GM23338 (cell line): ENCODE results near the gene ZNF324. TPM values are rescaled to one million over a fixed set of nuclear protein-coding genes. Genes with fewer than 3 reads are reported as not detected.
"Not testable (repeated sequence)": the region's sequence is repeated elsewhere in the genome, so short reads cannot be mapped to it uniquely, and the experiment has no call there.

Experiments used
- ATAC-seq: fragments of 200-7000 bp; cut with Tn5 transposase; 3 replicates; pipeline ENCODE4 v1.9.1; 2020
- DNase-seq: peaks from one replicate; pipeline ENCODE4 v3.0.0-alpha.2; 2015; ENCODE audit warnings: low spot score
- H2AFZ ChIP-seq: fragments of 200-600 bp; sonication (generic); 2 replicates; pipeline ENCODE4 v1.8.0; 2016; ENCODE audit warnings: antibody characterized with exemption, mild to moderate bottlenecking, moderate library complexity
- H3F3A ChIP-seq: fragments of 200-600 bp; sonication (generic); replicated peaks from 2 replicates; pipeline ENCODE4 v1.8.0; 2017; ENCODE audit warnings: antibody characterized with exemption, mixed run types, low read depth
- H3K27ac ChIP-seq: fragments of 200-600 bp; sonication (generic); 2 replicates; pipeline ENCODE4 v1.6.1; 2016; ENCODE audit warnings: low read depth
- H3K27me3 ChIP-seq: fragments of 200-600 bp; sonication (generic); 2 replicates; pipeline ENCODE4 v1.8.0; 2016; ENCODE audit warnings: mild to moderate bottlenecking, mixed run types, moderate library complexity; ENCODE audit not compliant: insufficient read depth
- H3K36me3 ChIP-seq: fragments of 200-600 bp; sonication (generic); 2 replicates; pipeline ENCODE4 v1.8.0; 2016; ENCODE audit warnings: mild to moderate bottlenecking; ENCODE audit not compliant: insufficient read depth
- H3K4me1 ChIP-seq: fragments of 200-600 bp; sonication (generic); 2 replicates; pipeline ENCODE4 v1.8.0; 2016; ENCODE audit warnings: mild to moderate bottlenecking, moderate library complexity; ENCODE audit not compliant: insufficient read depth
- H3K4me2 ChIP-seq: fragments of 200-600 bp; sonication (generic); 2 replicates; pipeline ENCODE4 v1.7.1; 2017; ENCODE audit warnings: mixed run types
- H3K4me3 ChIP-seq: fragments of 200-600 bp; sonication (generic); 2 replicates; pipeline ENCODE4 v1.6.1; 2016; ENCODE audit warnings: mixed run types
- H3K79me2 ChIP-seq: fragments of 200-600 bp; sonication (generic); replicated peaks from 2 replicates; pipeline ENCODE4 v1.8.0; 2017; ENCODE audit warnings: mild to moderate bottlenecking; ENCODE audit not compliant: insufficient read depth
- H3K9me2 ChIP-seq: fragments of 200-600 bp; sonication (generic); 2 replicates; pipeline ENCODE4 v1.8.0; 2017; ENCODE audit not compliant: insufficient read depth
- H4K20me1 ChIP-seq: fragments of 200-600 bp; sonication (generic); replicated peaks from 2 replicates; pipeline ENCODE4 v1.8.0; 2017; ENCODE audit warnings: mild to moderate bottlenecking; ENCODE audit not compliant: insufficient read depth
- H3K27ac Mint-ChIP-seq: 2 replicates; pipeline ENCODE4 v1.8.0; 2020; ENCODE audit warnings: inconsistent platforms, mild to moderate bottlenecking, moderate library complexity, mixed read lengths
- H3K27me3 Mint-ChIP-seq: 3 replicates; pipeline ENCODE4 v1.8.0; 2022; ENCODE audit warnings: low read depth, mild to moderate bottlenecking, moderate library complexity, mixed read lengths, inconsistent platforms; ENCODE audit not compliant: insufficient read depth, poor library complexity
- H3K36me3 Mint-ChIP-seq: 3 replicates; pipeline ENCODE4 v1.8.0; 2021; ENCODE audit warnings: low read depth, mild to moderate bottlenecking, inconsistent platforms, moderate library complexity, mixed read lengths
- H3K4me1 Mint-ChIP-seq: 3 replicates; pipeline ENCODE4 v1.8.0; 2020; ENCODE audit warnings: mild to moderate bottlenecking, inconsistent platforms, mixed read lengths
- H3K4me3 Mint-ChIP-seq: 3 replicates; pipeline ENCODE4 v1.8.0; 2021; ENCODE audit warnings: moderate library complexity, mild to moderate bottlenecking, inconsistent platforms, mixed read lengths
- H3K9me3 Mint-ChIP-seq: 3 replicates; pipeline ENCODE4 v1.8.0; 2020; ENCODE audit warnings: moderate library complexity, mild to moderate bottlenecking, inconsistent platforms, mixed read lengths
- EZH2 ChIP-seq: fragments of 200-600 bp; sonication (generic); IDR thresholded peaks from one replicate; pipeline ENCODE4 v1.8.0; 2017; ENCODE audit warnings: antibody characterized with exemption, mild to moderate bottlenecking, low read depth; ENCODE audit not compliant: unreplicated experiment
- EZH2phosphoT487 ChIP-seq: fragments of 200-600 bp; sonication (generic); IDR thresholded peaks from one replicate; pipeline ENCODE4 v1.8.1; 2018; ENCODE audit warnings: antibody characterized with exemption; ENCODE audit not compliant: unreplicated experiment
- JUNB ChIP-seq: IDR thresholded peaks from one replicate; pipeline ENCODE4 v1.6.1; 2016; ENCODE audit warnings: antibody characterized with exemption; ENCODE audit not compliant: unreplicated experiment
- NANOG ChIP-seq: IDR thresholded peaks from 2 replicates; pipeline ENCODE4 v1.6.1; 2016; ENCODE audit warnings: antibody characterized with exemption, borderline replicate concordance
- STAT1 ChIP-seq: IDR thresholded peaks from one replicate; pipeline ENCODE4 v1.6.1; 2016; ENCODE audit warnings: antibody characterized with exemption; ENCODE audit not compliant: unreplicated experiment
- ZNF114 ChIP-seq: fragments of 250-450 bp; sonication (Bioruptor Pico); IDR thresholded peaks from 2 replicates; pipeline ENCODE4 v1.5.0; 2020; ENCODE audit warnings: mild to moderate bottlenecking, moderate library complexity
- polyA plus RNA-seq: library from polyadenylated mRNA; unstranded; fragments of >200 nt; fragmentation: Nextera tagmentation; extraction: Ambion mirVana; gene quantifications from 2 replicates; pipeline ENCODE4 v1.2.1, GENCODE V29; 2016
- total RNA-seq: library from RNA; depleted of rRNA; stranded (reverse); fragments of >200 nt; shearing (Covaris generic); gene quantifications from 2 replicates; pipeline ENCODE4 v1.2.3, GENCODE V29; 2014
- TF ChIP-seq, protein P1 (sequence below): IDR thresholded peaks from one replicate; pipeline ENCODE4 v1.6.1; 2018; ENCODE audit warnings: antibody characterized with exemption; ENCODE audit not compliant: unreplicated experiment
- TF ChIP-seq, protein P2 (sequence below): fragments of 250-450 bp; sonication (Bioruptor Pico); IDR thresholded peaks from 2 replicates; pipeline ENCODE4 v1.5.0; 2020; ENCODE audit warnings: mild to moderate bottlenecking, moderate library complexity
- TF ChIP-seq, protein P3 (sequence below), 2 experiments: fragments of 200-600 bp in 1 of 2; sonication (generic) in 1 of 2; conservative IDR thresholded peaks; 2 replicates each; pipeline versions ENCODE4 v1.5.1 to v1.6.1; 2016 to 2017; ENCODE audit warnings: antibody characterized with exemption in 2 of 2, low read depth in 2 of 2, mild to moderate bottlenecking in 2 of 2, moderate library complexity in 1 of 2

Gene ZNF324
- total and polyA plus RNA-seq, 2 experiments from 2014 or later = 3.9 to 15.0 TPM

DNA sequence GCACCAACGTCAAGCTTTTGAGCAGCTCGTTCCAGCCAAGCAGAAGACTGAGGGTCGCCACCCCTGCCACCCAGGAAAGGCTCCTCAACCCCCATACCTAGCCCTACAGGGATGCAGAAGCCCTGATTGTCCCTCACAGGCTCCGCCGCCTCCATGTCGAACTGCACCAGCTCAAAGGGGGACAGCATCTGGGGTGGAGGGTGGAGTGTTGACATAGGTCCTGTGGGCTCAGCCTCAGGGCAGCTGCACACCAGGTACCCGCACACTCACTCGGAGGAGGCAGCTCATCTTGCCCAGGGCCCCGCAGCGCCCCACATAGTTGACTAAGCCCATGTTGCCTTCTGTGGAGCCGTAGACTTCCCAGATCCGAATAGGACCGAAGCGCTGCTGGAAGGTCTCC, 33.4 kb downstream of the ZNF324 start (continued):
- TF ChIP-seq NANOG = no peak
- TF ChIP-seq STAT1 = no peak
- TF ChIP-seq EZH2 = no peak
- TF ChIP-seq, protein P1, sequence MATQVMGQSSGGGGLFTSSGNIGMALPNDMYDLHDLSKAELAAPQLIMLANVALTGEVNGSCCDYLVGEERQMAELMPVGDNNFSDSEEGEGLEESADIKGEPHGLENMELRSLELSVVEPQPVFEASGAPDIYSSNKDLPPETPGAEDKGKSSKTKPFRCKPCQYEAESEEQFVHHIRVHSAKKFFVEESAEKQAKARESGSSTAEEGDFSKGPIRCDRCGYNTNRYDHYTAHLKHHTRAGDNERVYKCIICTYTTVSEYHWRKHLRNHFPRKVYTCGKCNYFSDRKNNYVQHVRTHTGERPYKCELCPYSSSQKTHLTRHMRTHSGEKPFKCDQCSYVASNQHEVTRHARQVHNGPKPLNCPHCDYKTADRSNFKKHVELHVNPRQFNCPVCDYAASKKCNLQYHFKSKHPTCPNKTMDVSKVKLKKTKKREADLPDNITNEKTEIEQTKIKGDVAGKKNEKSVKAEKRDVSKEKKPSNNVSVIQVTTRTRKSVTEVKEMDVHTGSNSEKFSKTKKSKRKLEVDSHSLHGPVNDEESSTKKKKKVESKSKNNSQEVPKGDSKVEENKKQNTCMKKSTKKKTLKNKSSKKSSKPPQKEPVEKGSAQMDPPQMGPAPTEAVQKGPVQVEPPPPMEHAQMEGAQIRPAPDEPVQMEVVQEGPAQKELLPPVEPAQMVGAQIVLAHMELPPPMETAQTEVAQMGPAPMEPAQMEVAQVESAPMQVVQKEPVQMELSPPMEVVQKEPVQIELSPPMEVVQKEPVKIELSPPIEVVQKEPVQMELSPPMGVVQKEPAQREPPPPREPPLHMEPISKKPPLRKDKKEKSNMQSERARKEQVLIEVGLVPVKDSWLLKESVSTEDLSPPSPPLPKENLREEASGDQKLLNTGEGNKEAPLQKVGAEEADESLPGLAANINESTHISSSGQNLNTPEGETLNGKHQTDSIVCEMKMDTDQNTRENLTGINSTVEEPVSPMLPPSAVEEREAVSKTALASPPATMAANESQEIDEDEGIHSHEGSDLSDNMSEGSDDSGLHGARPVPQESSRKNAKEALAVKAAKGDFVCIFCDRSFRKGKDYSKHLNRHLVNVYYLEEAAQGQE = no peak

DNA sequence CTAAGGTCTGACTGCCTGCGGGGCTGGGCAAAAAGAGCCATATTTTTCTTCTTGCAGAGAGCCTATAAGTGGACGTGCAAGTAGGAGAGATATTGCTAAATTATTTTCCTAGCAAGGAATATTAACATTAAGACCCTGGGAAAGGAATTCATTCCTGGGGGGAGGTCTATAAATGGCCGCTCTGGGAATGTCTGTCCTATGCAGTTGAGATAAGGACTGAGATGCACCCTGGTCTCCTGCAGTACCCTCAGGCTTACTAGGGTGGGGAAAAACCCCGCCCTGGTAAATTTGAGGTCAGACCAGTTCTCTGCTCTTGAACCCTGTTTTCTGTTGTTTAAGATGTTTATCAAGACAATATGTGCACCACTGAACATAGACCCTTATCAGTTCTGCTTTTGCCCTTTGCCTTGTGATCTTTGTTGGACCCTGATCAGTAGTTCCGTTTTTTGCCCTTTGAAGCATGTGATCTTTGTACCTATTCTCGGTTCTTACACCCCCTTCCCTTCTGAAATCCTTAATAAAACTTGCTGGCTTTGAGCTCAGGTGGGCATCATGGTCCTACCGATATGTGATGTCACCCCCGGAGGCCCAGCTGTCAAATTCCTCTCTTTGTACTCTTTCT, 40.8 kb downstream of the ZNF324 start:
- H3K4me3 Mint-ChIP-seq, H4K20me1 ChIP-seq, H3K79me2 ChIP-seq, H3K27ac ChIP-seq, H3F3A ChIP-seq, H3K4me1 ChIP-seq, ATAC-seq, H3K4me2 ChIP-seq, H3K4me3 ChIP-seq, H3K36me3 Mint-ChIP-seq, H2AFZ ChIP-seq, H3K27me3 ChIP-seq, H3K36me3 ChIP-seq, H3K27ac Mint-ChIP-seq, H3K9me2 ChIP-seq, DNase-seq, H3K4me1 Mint-ChIP-seq: not testable (repeated sequence)
- Mint-ChIP-seq H3K9me3 (peaks cover 12% of the 10 kb centered on the region), H3K27me3 (peaks cover 19% of the 10 kb centered on the region)

DNA sequence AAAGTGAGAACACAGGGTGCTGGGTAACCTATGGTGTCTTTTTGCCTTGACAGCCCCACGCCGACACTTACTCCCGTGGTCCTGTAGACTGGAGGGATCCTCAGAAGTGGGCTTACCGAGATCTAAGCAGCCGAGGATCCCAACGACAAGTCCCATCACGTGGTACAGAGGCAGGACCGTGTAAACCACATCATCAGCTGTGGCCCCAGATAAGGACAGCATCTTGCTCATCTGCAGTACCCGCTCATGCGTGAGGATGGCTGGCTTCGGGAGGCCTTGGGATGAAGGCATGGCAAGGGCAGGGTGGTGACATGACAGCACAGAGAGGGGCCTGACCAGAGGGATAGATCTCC, 42.8 kb downstream of the ZNF324 start:
- peaks cover 3% of the 10 kb centered on the region; the same call in 1 of the 2 replicates for H3K4me1 ChIP-seq
- Mint-ChIP-seq H3K36me3 (peaks cover 6% of the 10 kb centered on the region; the same call in 2 of the 3 replicates), H3K27ac (no peak overlapping the region), H3K4me1 (peaks cover 4% of the 10 kb centered on the region), H3K9me3 (peaks cover 12% of the 10 kb centered on the region), H3K4me3 (no peak overlapping the region), H3K27me3 (peaks cover 21% of the 10 kb centered on the region)
- no peak overlapping the region for H3K4me2 ChIP-seq
- DNase-seq (no peak), ATAC-seq (no peak)
- no peak overlapping the region for H2AFZ ChIP-seq
- H3F3A ChIP-seq = peaks cover 1% of the 10 kb centered on the region; the same call in 1 of the 2 replicates
- H3K79me2 ChIP-seq = 0 out of 2 replicates have a peak, but pooled peaks cover under 1% of the 10 kb centered on the region
- no peaks in the 10 kb centered on the region for H3K9me2 ChIP-seq
- H3K27me3 ChIP-seq = no peaks in the 10 kb centered on the region
- no peaks in the 10 kb centered on the region for H3K36me3 ChIP-seq
- H3K27ac ChIP-seq = no peak overlapping the region
- no peak overlapping the region for H3K4me3 ChIP-seq
- no peaks in the 10 kb centered on the region for H4K20me1 ChIP-seq
- TF ChIP-seq JUNB (no peak), STAT1 (no peak), ZNF114 (CRISPR knock-in tag) (no peak), EZH2phosphoT487 (no peak)
- TF ChIP-seq, protein P2, sequence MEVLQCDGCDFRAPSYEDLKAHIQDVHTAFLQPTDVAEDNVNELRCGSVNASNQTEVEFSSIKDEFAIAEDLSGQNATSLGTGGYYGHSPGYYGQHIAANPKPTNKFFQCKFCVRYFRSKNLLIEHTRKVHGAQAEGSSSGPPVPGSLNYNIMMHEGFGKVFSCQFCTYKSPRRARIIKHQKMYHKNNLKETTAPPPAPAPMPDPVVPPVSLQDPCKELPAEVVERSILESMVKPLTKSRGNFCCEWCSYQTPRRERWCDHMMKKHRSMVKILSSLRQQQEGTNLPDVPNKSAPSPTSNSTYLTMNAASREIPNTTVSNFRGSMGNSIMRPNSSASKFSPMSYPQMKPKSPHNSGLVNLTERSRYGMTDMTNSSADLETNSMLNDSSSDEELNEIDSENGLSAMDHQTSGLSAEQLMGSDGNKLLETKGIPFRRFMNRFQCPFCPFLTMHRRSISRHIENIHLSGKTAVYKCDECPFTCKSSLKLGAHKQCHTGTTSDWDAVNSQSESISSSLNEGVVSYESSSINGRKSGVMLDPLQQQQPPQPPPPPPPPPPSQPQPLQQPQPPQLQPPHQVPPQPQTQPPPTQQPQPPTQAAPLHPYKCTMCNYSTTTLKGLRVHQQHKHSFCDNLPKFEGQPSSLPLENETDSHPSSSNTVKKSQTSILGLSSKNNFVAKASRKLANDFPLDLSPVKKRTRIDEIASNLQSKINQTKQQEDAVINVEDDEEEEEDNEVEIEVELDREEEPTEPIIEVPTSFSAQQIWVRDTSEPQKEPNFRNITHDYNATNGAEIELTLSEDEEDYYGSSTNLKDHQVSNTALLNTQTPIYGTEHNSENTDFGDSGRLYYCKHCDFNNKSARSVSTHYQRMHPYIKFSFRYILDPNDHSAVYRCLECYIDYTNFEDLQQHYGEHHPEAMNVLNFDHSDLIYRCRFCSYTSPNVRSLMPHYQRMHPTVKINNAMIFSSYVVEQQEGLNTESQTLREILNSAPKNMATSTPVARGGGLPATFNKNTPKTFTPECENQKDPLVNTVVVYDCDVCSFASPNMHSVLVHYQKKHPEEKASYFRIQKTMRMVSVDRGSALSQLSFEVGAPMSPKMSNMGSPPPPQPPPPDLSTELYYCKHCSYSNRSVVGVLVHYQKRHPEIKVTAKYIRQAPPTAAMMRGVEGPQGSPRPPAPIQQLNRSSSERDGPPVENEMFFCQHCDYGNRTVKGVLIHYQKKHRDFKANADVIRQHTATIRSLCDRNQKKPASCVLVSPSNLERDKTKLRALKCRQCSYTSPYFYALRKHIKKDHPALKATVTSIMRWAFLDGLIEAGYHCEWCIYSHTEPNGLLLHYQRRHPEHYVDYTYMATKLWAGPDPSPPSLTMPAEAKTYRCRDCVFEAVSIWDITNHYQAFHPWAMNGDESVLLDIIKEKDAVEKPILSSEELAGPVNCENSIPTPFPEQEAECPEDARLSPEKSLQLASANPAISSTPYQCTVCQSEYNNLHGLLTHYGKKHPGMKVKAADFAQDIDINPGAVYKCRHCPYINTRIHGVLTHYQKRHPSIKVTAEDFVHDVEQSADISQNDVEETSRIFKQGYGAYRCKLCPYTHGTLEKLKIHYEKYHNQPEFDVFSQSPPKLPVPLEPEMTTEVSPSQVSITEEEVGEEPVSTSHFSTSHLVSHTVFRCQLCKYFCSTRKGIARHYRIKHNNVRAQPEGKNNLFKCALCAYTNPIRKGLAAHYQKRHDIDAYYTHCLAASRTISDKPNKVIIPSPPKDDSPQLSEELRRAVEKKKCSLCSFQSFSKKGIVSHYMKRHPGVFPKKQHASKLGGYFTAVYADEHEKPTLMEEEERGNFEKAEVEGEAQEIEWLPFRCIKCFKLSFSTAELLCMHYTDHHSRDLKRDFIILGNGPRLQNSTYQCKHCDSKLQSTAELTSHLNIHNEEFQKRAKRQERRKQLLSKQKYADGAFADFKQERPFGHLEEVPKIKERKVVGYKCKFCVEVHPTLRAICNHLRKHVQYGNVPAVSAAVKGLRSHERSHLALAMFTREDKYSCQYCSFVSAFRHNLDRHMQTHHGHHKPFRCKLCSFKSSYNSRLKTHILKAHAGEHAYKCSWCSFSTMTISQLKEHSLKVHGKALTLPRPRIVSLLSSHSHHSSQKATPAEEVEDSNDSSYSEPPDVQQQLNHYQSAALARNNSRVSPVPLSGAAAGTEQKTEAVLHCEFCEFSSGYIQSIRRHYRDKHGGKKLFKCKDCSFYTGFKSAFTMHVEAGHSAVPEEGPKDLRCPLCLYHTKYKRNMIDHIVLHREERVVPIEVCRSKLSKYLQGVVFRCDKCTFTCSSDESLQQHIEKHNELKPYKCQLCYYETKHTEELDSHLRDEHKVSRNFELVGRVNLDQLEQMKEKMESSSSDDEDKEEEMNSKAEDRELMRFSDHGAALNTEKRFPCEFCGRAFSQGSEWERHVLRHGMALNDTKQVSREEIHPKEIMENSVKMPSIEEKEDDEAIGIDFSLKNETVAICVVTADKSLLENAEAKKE (CRISPR knock-in tag) = no peak
- TF ChIP-seq, protein P3, sequence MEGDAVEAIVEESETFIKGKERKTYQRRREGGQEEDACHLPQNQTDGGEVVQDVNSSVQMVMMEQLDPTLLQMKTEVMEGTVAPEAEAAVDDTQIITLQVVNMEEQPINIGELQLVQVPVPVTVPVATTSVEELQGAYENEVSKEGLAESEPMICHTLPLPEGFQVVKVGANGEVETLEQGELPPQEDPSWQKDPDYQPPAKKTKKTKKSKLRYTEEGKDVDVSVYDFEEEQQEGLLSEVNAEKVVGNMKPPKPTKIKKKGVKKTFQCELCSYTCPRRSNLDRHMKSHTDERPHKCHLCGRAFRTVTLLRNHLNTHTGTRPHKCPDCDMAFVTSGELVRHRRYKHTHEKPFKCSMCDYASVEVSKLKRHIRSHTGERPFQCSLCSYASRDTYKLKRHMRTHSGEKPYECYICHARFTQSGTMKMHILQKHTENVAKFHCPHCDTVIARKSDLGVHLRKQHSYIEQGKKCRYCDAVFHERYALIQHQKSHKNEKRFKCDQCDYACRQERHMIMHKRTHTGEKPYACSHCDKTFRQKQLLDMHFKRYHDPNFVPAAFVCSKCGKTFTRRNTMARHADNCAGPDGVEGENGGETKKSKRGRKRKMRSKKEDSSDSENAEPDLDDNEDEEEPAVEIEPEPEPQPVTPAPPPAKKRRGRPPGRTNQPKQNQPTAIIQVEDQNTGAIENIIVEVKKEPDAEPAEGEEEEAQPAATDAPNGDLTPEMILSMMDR (conservative IDR thresholded peaks at IDR 0.05; ENCODE audit: low read depth in 2 of 2) = no peak
